PC-9 (cell line): ENCODE data around the gene P4HA3. TPM values are rescaled to one million over a fixed set of nuclear protein-coding genes. Genes with fewer than 3 reads are reported as not detected.

Source experiments
- BruUV-seq: library from RNA; stranded (reverse); fragments of 400-500 nt; replicated peaks from 2 replicates; lab custom pipeline; 2021; lab: Mats Ljungman, UMichigan
- CTCF ChIA-PET: fragments of 300-600 bp; sonication (Branson Sonifier 250); formaldehyde crosslinking; loops from one replicate; lab custom pipeline; 2022; ENCODE audit warnings: antibody characterized with exemption; lab: Charles Lee
- POLR2A ChIA-PET: fragments of 300-600 bp; sonication (Branson Sonifier 250); formaldehyde crosslinking; loops from one replicate; lab custom pipeline; 2022; ENCODE audit warnings: antibody characterized with exemption; ENCODE audit not compliant: unreplicated experiment; lab: Charles Lee
- DNase-seq, 2 experiments: peaks; one replicate each; pipeline versions ENCODE4 v3.0.0 to v3.0.0-alpha.2; 2015 to 2022; ENCODE audit warnings: mixed read lengths in 1 of 2
- H2AFZ ChIP-seq: fragments of 200-600 bp; sonication (generic); 2 replicates; pipeline ENCODE4 v1.8.1; 2017; ENCODE audit warnings: antibody characterized with exemption
- H3F3A ChIP-seq: fragments of 200-600 bp; sonication (generic); 2 replicates; pipeline ENCODE4 v1.8.1; 2017; ENCODE audit warnings: antibody characterized with exemption, mild to moderate bottlenecking, low read depth; ENCODE audit not compliant: insufficient read depth
- H3K27ac ChIP-seq: fragments of 200-600 bp; sonication (generic); 2 replicates; pipeline ENCODE4 v1.6.1; 2016; ENCODE audit warnings: mixed run types
- H3K27me3 ChIP-seq: fragments of 200-600 bp; sonication (generic); 2 replicates; pipeline ENCODE4 v1.6.1; 2016; ENCODE audit warnings: low read depth, mixed run types; ENCODE audit not compliant: insufficient read depth
- H3K36me3 ChIP-seq: fragments of 200-600 bp; sonication (generic); 2 replicates; pipeline ENCODE4 v1.6.1; 2016; ENCODE audit warnings: low read depth, mixed run types
- H3K4me1 ChIP-seq: fragments of 200-600 bp; sonication (generic); replicated peaks from 2 replicates; pipeline ENCODE4 v1.6.1; 2016; ENCODE audit warnings: mixed run types; ENCODE audit not compliant: insufficient read depth
- H3K4me2 ChIP-seq: fragments of 200-600 bp; sonication (generic); 2 replicates; pipeline ENCODE4 v1.6.1; 2017; ENCODE audit warnings: mixed run types
- H3K4me3 ChIP-seq: fragments of 200-600 bp; sonication (generic); 2 replicates; pipeline ENCODE4 v1.6.1; 2016; ENCODE audit warnings: mixed run types
- H3K79me2 ChIP-seq: fragments of 200-600 bp; sonication (generic); 2 replicates; pipeline ENCODE4 v1.6.1; 2017; ENCODE audit warnings: low read depth, mixed run types
- H3K9me2 ChIP-seq: fragments of 200-600 bp; sonication (generic); 2 replicates; pipeline ENCODE4 v1.8.1; 2017; ENCODE audit warnings: mild to moderate bottlenecking; ENCODE audit not compliant: insufficient read depth
- H3K9me3 ChIP-seq: fragments of 200-600 bp; sonication (generic); 2 replicates; pipeline ENCODE4 v1.8.1; 2016; ENCODE audit warnings: low read depth; ENCODE audit not compliant: insufficient read depth
- H4K20me1 ChIP-seq: fragments of 200-600 bp; sonication (generic); 2 replicates; pipeline ENCODE4 v1.8.1; 2017; ENCODE audit not compliant: insufficient read depth
- EZH2 ChIP-seq: fragments of 200-600 bp; sonication (generic); IDR thresholded peaks from 2 replicates; pipeline ENCODE4 v1.8.0; 2017; ENCODE audit warnings: antibody characterized with exemption, low read depth
- intact Hi-C: fragments of 100-400 bp; cut with micrococcal nuclease; formaldehyde crosslinking; loops from one replicate; pipeline ENCODE4 v1.10.0; 2022; ENCODE audit not compliant: unreplicated experiment
- total RNA-seq: library from RNA; stranded (reverse); gene quantifications from 2 replicates; pipeline ENCODE4 v1.2.3, GENCODE V29; 2021
- TF ChIP-seq, protein P1 (sequence below): fragments of 200-600 bp; sonication (generic); conservative IDR thresholded peaks from 2 replicates; pipeline ENCODE4 v1.6.1; 2017; ENCODE audit warnings: mixed run types, antibody characterized with exemption, mild to moderate bottlenecking, moderate library complexity

The P4HA3 gene
- total RNA-seq, 1 experiment from 2014 or later, result 0.22 TPM

DNA sequence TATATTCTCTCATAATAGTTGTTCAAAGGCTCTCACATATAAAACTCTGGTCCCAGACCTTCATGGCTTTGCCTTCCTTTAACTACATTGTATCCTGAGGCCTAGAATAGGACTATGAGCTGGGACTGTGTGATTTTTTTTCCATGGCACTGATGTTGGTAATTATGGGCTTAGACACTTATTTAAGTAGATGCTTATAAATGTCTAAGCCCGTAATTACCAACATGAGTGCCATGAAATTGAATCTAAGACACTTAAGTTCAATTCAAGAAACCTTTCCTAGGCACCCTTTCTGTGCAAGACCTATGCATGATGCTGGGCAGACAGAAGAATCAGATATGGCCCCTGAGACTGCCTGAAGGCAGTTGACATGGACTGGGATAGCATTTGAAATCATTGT lies 63.0 kb downstream of the P4HA3 start:
- no TSS peak for BruUV-seq

DNA sequence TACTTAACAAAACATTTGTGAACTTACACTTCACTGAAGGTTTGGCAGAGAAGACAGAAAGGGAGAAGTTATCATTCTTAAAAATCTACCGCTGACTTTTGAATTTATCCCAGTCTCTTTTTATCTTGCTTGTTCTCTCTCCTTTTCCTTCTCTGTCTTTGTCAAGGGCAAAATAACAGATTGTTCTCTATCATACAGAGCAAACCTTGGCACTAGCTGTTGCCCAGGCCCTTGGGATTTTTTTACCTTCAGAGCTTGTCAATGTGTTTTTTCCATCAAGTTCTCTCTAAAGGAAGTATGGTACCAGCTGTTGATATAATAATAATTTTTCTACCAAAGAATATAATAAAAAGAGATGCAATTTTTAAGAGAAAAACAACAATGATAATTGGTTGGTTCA lies 73.2 kb downstream of the P4HA3 start:
- BruUV-seq, result no TSS peak
- Histone ChIP-seq H3K36me3 (peaks cover 41% of the 10 kb centered on the region; the same call in 1 of the 2 replicates), H2AFZ (no peak overlapping the region), H3K9me2 (no peaks in the 10 kb centered on the region), H3K4me1 (no peaks in the 10 kb centered on the region), H4K20me1 (no peaks in the 10 kb centered on the region; the same call in 1 of the 2 replicates), H3F3A (0 out of 2 replicates have a peak, but pooled peaks cover 3% of the 10 kb centered on the region), H3K79me2 (no peaks in the 10 kb centered on the region), H3K4me2 (no peak overlapping the region), H3K4me3 (no peak overlapping the region), H3K27ac (no peak overlapping the region), H3K9me3 (no peaks in the 10 kb centered on the region), H3K27me3 (no peaks in the 10 kb centered on the region)
- intact Hi-C loops, result no loop called here
- TF ChIP-seq, protein P1, sequence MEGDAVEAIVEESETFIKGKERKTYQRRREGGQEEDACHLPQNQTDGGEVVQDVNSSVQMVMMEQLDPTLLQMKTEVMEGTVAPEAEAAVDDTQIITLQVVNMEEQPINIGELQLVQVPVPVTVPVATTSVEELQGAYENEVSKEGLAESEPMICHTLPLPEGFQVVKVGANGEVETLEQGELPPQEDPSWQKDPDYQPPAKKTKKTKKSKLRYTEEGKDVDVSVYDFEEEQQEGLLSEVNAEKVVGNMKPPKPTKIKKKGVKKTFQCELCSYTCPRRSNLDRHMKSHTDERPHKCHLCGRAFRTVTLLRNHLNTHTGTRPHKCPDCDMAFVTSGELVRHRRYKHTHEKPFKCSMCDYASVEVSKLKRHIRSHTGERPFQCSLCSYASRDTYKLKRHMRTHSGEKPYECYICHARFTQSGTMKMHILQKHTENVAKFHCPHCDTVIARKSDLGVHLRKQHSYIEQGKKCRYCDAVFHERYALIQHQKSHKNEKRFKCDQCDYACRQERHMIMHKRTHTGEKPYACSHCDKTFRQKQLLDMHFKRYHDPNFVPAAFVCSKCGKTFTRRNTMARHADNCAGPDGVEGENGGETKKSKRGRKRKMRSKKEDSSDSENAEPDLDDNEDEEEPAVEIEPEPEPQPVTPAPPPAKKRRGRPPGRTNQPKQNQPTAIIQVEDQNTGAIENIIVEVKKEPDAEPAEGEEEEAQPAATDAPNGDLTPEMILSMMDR, result no peak
- TF ChIP-seq EZH2, result no peak
- DNase-seq, result no peak
- POLR2A ChIA-PET, result interaction anchor here (0.7 kb wide), 1 partner anchor 390 kb away, joined by 6 read pairs; no protein-coding TSS in a partner anchor
- CTCF ChIA-PET, result no interaction called here

More for the DNA sequence above, 63.0 kb downstream of the P4HA3 start:
- POLR2A ChIA-PET, result no interaction called here
- H3K79me2 ChIP-seq, result no peaks in the 10 kb centered on the region
- DNase-seq, result no peak
- H3K4me3 ChIP-seq, result no peak overlapping the region
- H2AFZ ChIP-seq, result no peak overlapping the region
- H4K20me1 ChIP-seq, result no peaks in the 10 kb centered on the region
- H3K9me3 ChIP-seq, result no peaks in the 10 kb centered on the region
- H3K36me3 ChIP-seq, result peaks cover 35% of the 10 kb centered on the region; the same call in 1 of the 2 replicates
- H3F3A ChIP-seq, result no peaks in the 10 kb centered on the region
- CTCF ChIA-PET, result no interaction called here
- intact Hi-C loops, result no loop called here
- H3K4me1 ChIP-seq, result no peaks in the 10 kb centered on the region
- no peak overlapping the region for H3K4me2 ChIP-seq
- no peak overlapping the region for H3K27ac ChIP-seq
- H3K27me3 ChIP-seq, result no peaks in the 10 kb centered on the region
- TF ChIP-seq, protein P1, result no peak
- TF ChIP-seq EZH2, result no peak
- H3K9me2 ChIP-seq, result no peaks in the 10 kb centered on the region

DNA sequence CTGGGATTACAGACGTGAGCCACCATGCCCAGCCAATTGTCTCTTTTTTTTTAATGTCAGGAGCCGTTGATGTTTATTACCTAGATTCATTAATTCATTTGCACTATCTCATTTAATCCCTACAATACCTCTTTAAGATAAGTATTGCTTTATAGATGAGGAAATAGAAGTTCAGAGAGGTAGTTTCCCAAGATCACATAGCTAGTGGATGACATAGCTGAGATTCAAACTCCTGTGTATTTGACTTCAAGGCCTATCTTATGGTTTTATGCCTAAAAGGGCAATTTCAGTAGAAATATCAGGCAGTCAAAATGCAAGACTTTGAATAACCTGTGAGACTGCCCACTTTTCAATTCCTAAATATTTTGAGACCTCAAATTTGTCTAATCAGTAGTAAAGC lies 73.9 kb downstream of the P4HA3 start:
- CTCF ChIA-PET, result no interaction called here
- POLR2A ChIA-PET, result no interaction called here
- BruUV-seq, result no TSS peak

More for the DNA sequence above, 73.9 kb downstream of the P4HA3 start:
- Histone ChIP-seq H3F3A (0 out of 2 replicates have a peak, but pooled peaks cover 3% of the 10 kb centered on the region), H3K79me2 (no peaks in the 10 kb centered on the region), H3K27me3 (no peaks in the 10 kb centered on the region), H3K4me1 (no peaks in the 10 kb centered on the region), H2AFZ (no peak overlapping the region), H4K20me1 (no peaks in the 10 kb centered on the region; the same call in 1 of the 2 replicates), H3K9me2 (no peaks in the 10 kb centered on the region), H3K27ac (no peak overlapping the region), H3K4me3 (no peak overlapping the region), H3K36me3 (peaks cover 41% of the 10 kb centered on the region; the same call in 1 of the 2 replicates), H3K9me3 (no peaks in the 10 kb centered on the region), H3K4me2 (no peak overlapping the region)
- TF ChIP-seq EZH2, result no peak
- TF ChIP-seq, protein P1, result no peak
- DNase-seq, result no peak
- intact Hi-C loops, result no loop called here
